ENCODE measurements around the gene TRAM2. TPM values are rescaled to one million over a fixed set of nuclear protein-coding genes. Genes with fewer than 3 reads are reported as not detected.

Gene TRAM2
- total and polyA plus RNA-seq, 4 donors = 7.3 to 20.3 (median 13.0) TPM

- no peaks in the 10 kb centered on the region for H3K9me3 ChIP-seq (ENCODE audit: control insufficient read depth in 4 of 4, low read length in 3 of 4)
- peak overlapping the region in 1 of 2 donors; percentile 51 for H3K9ac ChIP-seq (ENCODE audit: low read depth in 1 of 2, low read length in 2 of 2)
- peak overlapping the region in 1 of 2 donors; percentile 71 for H3K27ac ChIP-seq (ENCODE audit: low read depth in 1 of 2, low read length in 2 of 2)
These were observed 26.0 kb downstream of the TRAM2 start for GRCh38 chr6:52550870-52551269.

More at GRCh38 chr6:52550870-52551269, 26.0 kb downstream of the TRAM2 start:
- no peaks in the 10 kb centered on the region for H3K27me3 ChIP-seq (ENCODE audit: control insufficient read depth in 4 of 4, insufficient read depth in 4 of 4, low read length in 3 of 4)
- no peak overlapping the region for H3K4me3 ChIP-seq (ENCODE audit: low read depth in 1 of 3, low read length in 3 of 3)
- TF ChIP-seq FOXA2 (IDR thresholded peaks at IDR 0.05) (no peak), YY1 (IDR thresholded peaks at IDR 0.05) (no peak), RXRA (IDR thresholded peaks at IDR 0.05) (no peak), GABPA (IDR thresholded peaks at IDR 0.05 in 1 of 2, conservative IDR thresholded peaks at IDR 0.05 in 1 of 2) (no peak), ZBTB33 (IDR thresholded peaks at IDR 0.05) (no peak), MAX (IDR thresholded peaks at IDR 0.05) (no peak), JUND (IDR thresholded peaks at IDR 0.05) (no peak), HNF4A (conservative IDR thresholded peaks at IDR 0.05) (no peak), NR2F2 (IDR thresholded peaks at IDR 0.05) (no peak), HNF4G (IDR thresholded peaks at IDR 0.05) (no peak), CTCF (IDR thresholded peaks at IDR 0.05; ENCODE audit: low read depth, low read length, missing input control) (no peak), REST (IDR thresholded peaks at IDR 0.05) (no peak), TAF1 (conservative IDR thresholded peaks at IDR 0.05) (no peak), EGR1 (IDR thresholded peaks at IDR 0.05; ENCODE audit: low read depth in 2 of 2) (no peak), SP1 (IDR thresholded peaks at IDR 0.05) (no peak), ATF3 (IDR thresholded peaks at IDR 0.05) (no peak), RAD21 (IDR thresholded peaks at IDR 0.05) (no peak)
- WGBS = 74% methylated on average over 5 of the region's 5 CpGs
- H3K36me3 ChIP-seq (ENCODE audit: control insufficient read depth in 4 of 4, insufficient read depth in 3 of 4, low read depth in 1 of 4, low read length in 3 of 4) = no peaks in the 10 kb centered on the region
- peaks cover 23 to 56% (median 43%) of the 10 kb centered on the region in 4 donors for H3K4me1 ChIP-seq (ENCODE audit: control insufficient read depth in 4 of 4, insufficient read depth in 4 of 4, low read length in 3 of 4)
- DNase-seq (ENCODE audit: low spot score) = no peak

Data from liver (tissue), 9 donors.